GM21381 (cell line): ENCODE data around the gene CLEC2D.
"Not testable (repeated sequence)": the region's sequence is repeated elsewhere in the genome, so short reads cannot be mapped to it uniquely, and the experiment has no call there.

Experiments used
- ATAC-seq: cut with Tn5 transposase; IDR thresholded peaks from one replicate; pipeline ENCODE4 v1.9.1; 2021; ENCODE audit warnings: mild to moderate bottlenecking, moderate library complexity; ENCODE audit not compliant: unreplicated experiment

The CLEC2D gene

DNA sequence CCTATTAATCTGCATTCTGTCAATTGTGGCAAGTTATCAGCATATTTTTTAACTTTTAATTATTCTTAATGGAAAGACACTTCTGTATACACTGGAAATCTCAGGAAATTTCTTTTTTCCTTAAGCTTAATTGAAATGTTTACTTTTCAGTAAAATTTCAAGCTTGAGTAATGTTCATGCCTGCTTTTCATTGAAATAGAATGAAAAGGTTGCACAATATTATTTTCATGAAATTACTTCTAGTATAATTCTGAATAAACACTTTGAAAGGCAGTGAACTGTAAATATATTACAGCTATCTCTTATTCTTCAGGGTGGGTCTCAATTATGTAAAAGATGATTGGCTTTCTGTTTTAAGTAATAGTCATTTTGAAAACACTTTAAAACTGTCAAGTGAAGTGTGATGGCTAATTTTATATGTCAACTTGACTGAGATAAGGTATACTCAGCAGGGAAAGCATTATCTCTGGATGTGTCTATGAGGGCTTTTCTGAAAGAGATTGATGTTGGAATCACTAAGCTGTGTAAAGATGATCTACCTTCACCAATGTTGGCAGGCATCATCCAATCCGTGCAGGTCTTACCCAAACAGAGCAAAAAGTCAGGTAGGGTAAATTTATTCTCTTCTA is 29.9 kb downstream of the CLEC2D start:
- no peak for ATAC-seq

DNA sequence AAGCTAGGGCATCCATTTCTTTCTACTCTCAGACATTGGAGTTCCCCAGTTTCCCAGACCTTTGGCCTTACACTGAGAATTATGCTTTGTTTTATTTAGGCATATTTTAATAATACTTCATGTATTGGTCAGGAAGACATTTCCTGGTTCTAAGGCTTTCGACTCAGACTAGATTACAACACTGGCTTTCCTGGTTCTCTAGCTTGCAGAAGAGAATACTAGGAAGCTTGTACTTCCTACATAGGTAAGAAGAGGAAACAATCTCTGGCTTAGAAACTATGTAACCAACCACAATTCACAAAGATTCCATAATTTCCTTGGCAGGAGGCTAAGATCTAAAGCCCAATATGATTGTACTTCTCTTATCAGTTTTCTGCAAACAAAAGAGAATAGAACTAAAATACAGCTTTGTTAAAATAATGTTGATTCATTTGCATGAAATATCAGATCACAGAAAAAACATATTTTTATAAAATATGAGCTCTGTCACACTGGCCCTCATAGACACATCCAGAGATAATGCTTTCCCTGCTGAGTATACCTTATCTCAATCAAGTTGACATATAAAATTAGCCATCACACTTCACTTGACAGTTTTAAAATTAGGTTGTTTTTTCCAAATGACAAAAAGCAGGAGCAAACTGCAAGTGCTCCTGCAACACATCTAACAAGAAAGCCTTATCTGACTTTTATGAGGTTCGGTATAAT is 30.5 kb downstream of the CLEC2D start:
- no peak for ATAC-seq

DNA sequence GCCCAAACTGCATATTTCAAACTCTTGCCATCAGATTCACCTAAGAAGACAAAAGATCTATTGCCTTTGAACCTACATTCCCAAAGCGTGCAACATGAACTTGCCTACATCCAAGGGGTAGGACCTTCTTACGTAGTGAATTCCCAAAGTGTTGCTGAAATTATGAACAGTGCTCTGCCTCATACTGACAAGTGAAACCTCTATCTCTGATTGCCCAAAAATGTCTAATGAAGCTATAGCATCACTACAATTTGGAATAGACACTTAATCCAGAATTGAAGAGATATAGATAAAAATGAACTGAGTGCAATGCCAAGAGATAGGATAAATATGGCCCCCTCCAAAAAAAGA is 31.1 kb downstream of the CLEC2D start:
- no peak for ATAC-seq

DNA sequence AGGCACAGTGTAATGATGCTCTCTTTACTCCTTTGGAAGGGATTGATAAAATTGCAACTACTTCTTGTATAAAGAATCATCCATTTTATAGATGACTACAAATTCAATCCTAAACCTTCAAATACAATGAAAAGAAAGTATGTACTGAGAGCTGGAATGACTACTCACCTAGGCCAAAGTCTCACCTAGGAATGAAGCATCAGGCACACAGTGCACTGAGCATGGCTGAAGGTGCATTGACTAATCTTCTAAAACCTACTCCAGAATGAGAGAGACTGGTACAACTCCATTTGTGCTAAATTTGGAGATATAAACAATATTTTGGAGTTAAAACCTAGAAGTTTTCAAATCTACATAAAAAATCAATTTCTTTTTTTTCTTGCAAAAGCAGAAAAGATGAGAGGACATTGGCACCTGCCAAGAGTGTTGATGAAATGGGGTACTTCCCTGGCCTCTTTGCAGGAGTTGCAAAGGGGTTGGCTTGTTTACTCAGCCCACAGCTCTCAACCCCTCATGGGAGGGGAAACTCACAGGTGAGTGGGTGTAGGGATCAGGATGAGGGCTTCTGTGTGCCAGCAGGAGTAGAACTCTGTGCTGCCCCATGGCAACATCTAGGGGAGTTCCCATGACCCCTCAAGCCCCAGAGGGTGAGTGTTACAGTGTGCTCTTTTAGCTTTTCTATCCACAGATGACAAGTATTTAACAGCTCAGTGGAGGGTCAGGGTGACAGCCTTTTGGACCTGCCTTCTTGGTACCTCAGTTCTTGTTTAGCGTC is 32.1 kb downstream of the CLEC2D start:
- ATAC-seq = no peak

DNA sequence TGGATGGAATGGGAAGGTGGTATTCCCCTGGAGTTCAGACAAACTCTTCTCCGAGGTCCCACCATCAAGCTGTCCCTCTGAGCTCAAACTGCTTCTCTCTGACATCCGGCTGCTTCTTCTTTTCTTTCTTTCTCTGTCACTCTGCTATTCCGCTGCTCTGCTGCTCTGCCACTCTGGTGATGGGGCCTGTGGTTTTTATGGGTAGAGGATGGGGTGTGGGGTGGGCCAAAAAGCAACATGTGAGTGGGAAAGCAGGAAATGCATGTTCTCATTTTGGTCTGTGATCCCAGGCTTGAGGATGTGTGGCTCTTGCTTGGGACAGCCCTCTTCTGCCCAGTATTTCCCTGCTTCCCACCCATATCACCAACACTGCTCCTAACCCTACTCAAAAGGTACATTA is 32.7 kb downstream of the CLEC2D start:
- no peak for ATAC-seq

GRCh38 chr12:9704561-9704960 is 35.0 kb downstream of the CLEC2D start:
- not testable (repeated sequence) for ATAC-seq

- no peak for ATAC-seq
Observed at GRCh38 chr12:9706086-9706685, 36.7 kb downstream of the CLEC2D start.

- ATAC-seq = no peak
Observed at GRCh38 chr12:9707356-9707755, 37.8 kb downstream of the CLEC2D start.

DNA sequence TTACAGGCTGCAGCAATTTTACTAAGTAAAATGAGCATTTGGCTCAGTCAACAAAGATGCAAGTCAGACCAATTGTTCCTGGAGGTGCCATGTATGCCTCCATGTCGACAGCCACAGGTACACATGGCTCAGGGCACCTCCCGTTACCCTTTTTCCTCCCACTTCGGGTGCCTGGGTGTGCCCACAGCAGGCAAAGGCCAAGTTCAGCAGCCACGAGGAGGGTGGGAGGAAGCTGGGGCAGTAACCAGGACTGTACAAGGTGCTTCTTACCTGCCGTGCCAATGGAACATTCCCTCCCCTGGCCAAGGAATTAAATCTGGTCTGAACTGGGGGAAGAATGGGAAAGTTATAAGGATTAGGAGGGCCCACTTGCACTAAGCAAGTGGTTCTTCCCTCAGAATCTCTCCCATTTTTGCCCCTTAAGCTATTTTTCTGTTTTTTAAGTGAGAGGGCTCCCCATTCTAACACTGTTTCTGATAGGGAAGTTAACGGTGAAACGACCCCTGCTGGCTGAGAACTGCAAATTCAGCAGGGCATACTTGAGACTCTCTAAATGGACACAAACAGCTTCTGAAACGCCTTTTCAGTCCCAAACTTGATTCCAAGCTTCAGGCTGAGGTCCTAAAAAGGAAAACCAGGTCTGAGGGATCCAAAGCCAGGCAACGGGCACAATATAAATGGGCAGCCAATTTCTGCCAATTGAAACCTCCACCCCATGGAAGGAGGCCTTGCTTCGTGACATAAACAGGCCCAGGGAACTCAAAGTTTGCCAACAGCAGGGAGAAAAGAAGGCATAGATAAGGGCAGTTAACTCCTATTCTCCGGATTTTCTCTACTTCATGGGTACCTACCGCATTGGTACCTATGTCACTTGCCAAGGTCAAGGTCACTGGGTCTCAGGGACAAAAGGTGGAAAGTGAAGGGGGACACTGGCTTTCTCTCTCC is 38.6 kb downstream of the CLEC2D start:
- ATAC-seq = no peak

DNA sequence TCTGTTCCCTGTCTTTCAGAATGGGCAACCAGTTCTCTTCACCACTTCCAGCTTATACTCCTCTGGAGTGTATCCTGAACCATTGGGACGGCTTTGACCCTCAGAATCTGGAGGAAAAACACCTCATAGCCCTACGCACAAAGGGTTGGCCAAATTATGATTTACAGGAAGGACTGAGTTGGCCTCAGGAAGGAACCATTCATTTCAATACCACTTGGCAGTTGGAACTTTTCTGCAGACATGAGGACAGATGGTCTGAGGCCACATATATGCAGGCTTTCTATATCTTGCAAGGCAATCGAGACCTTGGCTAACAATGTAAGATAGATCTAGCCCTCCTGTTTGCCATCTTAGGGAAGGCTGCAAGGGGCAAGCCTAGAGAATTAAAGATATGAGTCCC is 39.3 kb downstream of the CLEC2D start:
- ATAC-seq = no peak

- no peak for ATAC-seq
Observed at GRCh38 chr12:9710584-9711375, 41.3 kb downstream of the CLEC2D start.

- no peak for ATAC-seq
Observed at GRCh38 chr12:9711664-9712063, 42.2 kb downstream of the CLEC2D start.

DNA sequence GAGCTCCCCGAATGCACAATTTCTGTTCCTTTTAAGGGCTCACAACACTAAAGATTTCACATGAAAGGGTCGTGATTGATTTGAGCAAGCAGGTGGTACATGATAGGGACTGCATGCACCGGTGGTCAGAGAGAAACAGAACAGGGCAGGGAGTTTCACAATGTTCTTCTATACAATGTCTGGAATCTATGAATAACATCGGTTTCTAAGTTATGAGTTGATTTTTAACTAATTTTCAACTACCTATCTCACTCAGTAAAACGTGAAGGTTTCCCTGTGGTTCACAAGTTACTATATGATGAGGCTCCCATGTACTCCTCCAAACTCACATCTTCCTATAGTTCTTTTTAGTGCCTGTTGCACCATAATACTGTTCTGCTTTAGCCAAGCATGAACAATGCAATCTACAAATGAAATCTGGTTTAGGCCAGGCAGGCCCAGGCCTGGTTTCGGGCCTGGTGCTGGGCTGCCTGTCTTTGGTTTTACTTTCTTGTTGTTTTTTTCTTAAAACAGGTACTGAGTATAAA is 43.6 kb downstream of the CLEC2D start:
- ATAC-seq = peak; percentile 69

GRCh38 chr12:9717070-9717925 is 47.8 kb downstream of the CLEC2D start:
- no peak for ATAC-seq

DNA sequence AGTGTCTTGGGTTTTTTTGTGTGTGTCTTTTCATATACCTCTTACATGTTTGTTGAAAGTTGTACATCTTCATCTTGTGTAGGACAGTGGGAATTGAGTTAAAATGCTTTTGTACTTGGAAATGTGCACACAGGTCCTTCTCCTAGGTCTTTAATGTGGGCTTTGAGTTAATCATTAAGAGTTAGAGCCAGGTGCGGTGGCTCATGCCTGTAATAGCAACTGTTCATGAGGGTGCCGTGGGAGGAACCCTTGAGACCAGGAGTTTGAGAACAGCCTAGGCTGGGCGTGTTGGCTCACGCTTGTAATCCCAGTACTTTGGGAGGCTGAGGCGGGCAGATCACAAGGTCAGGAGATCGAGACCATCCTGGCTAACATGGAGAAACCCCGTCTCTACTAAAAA is 49.5 kb downstream of the CLEC2D start:
- no peak for ATAC-seq

DNA sequence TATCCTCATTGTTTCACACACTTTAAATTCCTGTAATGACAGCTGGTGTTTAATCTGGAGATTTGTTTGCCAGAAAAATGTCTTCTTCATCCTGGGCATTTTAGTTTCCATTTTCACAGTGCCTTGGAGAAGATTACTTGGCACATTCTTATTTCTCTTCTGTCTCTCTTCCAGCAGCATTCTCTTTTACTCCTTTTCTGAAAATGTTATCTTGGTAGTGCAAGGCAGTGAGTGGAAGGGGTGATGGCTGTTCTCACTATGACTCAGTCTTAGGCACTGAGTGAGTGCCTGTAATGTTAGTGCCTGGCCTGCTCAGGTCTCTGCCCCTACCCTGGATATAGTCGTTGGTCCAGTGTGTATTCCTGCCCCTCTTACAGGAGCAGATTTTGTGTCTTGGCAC is 50.3 kb downstream of the CLEC2D start:
- no peak for ATAC-seq

- peak; percentile 63 for ATAC-seq
Observed at GRCh38 chr12:9721394-9722092, 52.0 kb downstream of the CLEC2D start.

- ATAC-seq = no peak
Observed at GRCh38 chr12:9724023-9724422, 54.5 kb downstream of the CLEC2D start.
